ACHN (cell line): ENCODE measurements around the gene PEX16.

Source experiments
- DNase-seq: peaks from one replicate; pipeline ENCODE4 v3.0.0-alpha.2; 2015
- in situ Hi-C: cut with HindIII; loops from 2 replicates; pipeline ENCODE4 v1.10.0; 2017; ENCODE audit warnings: low sequenced_read_pairs, low pct_ligation_motif_present, low pct_unique_long_range_greater_than_20kb

Gene PEX16

GRCh38 chr11:45860764-45861510 is 56.7 kb downstream of the PEX16 start:
- in situ Hi-C loops = no loop called here
- DNase-seq = no peak

DNA sequence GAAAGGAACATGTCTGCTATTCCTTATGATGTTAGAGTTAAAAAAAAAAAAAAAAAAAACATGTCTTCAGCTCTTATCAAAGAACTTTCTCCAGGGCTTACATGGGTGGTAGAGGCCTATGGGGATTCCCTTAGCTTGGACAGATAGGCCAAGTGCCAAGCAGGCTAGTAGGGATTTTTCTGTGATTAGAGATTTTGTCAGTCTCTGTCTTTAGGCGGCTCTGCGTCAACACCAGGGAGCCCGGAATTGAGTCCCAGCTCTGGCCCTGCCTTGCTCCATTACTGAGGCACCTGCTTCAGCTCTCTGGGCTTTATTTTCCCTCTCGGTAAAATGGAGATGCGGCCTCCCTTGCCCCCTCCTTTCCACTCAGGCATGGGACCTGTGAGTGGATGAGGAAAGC is 57.3 kb downstream of the PEX16 start:
- in situ Hi-C loops = no loop called here
- no peak for DNase-seq
